Thyroid gland (tissue), 4 donors: Measurements from ENCODE around the gene IGF2BP1.
"Not testable (repeated sequence)": the region's sequence is repeated elsewhere in the genome, so short reads cannot be mapped to it uniquely, and the experiment has no call there.

Source experiments
- POLR2A ChIP-seq, 2 donors: fragments of 450-650 bp; IDR thresholded peaks; one replicate each; pipeline ENCODE4 v1.6.1; 2017; ENCODE audit warnings: antibody characterized with exemption in 2 of 2, mild to moderate bottlenecking in 2 of 2, moderate library complexity in 1 of 2
- TF ChIP-seq, protein P1 (sequence below), 6 experiments: fragments of 200-600 bp in 3 of 6; fragments of 450-650 bp in 3 of 6; sonication (generic) in 3 of 6; IDR thresholded peaks; one replicate each; pipeline ENCODE4 v1.5.1; 2016 to 2019; ENCODE audit warnings: antibody characterized with exemption in 6 of 6, mild to moderate bottlenecking in 2 of 6, inconsistent platforms in 1 of 6, moderate library complexity in 1 of 6

GRCh38 chr17:49085046-49085445 is 87.9 kb downstream of the IGF2BP1 start:
- TF ChIP-seq POLR2A (IDR thresholded peaks at IDR 0.05): not testable (repeated sequence)
- TF ChIP-seq, protein P1, sequence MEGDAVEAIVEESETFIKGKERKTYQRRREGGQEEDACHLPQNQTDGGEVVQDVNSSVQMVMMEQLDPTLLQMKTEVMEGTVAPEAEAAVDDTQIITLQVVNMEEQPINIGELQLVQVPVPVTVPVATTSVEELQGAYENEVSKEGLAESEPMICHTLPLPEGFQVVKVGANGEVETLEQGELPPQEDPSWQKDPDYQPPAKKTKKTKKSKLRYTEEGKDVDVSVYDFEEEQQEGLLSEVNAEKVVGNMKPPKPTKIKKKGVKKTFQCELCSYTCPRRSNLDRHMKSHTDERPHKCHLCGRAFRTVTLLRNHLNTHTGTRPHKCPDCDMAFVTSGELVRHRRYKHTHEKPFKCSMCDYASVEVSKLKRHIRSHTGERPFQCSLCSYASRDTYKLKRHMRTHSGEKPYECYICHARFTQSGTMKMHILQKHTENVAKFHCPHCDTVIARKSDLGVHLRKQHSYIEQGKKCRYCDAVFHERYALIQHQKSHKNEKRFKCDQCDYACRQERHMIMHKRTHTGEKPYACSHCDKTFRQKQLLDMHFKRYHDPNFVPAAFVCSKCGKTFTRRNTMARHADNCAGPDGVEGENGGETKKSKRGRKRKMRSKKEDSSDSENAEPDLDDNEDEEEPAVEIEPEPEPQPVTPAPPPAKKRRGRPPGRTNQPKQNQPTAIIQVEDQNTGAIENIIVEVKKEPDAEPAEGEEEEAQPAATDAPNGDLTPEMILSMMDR (IDR thresholded peaks at IDR 0.05): not testable (repeated sequence)
